IgD-negative memory B cell (primary cell): ENCODE data around the gene CD300LG. TPM values are rescaled to one million over a fixed set of nuclear protein-coding genes. Genes with fewer than 3 reads are reported as not detected.
A peak's percentile ranks its signal among the peaks of the same experiment; 100 is the strongest.
"Not testable (repeated sequence)": the region's sequence is repeated elsewhere in the genome, so short reads cannot be mapped to it uniquely, and the experiment has no call there.

Source experiments
- H3K27ac Mint-ChIP-seq, 3 donors: one replicate each; pipeline ENCODE4 v1.8.0; 2020 to 2022; ENCODE audit warnings: mild to moderate bottlenecking in 3 of 3, mixed read lengths in 3 of 3, moderate library complexity in 1 of 3
- H3K27me3 Mint-ChIP-seq: one replicate; pipeline ENCODE4 v1.8.0; 2021; ENCODE audit warnings: mixed read lengths
- H3K36me3 Mint-ChIP-seq: one replicate; pipeline ENCODE4 v1.8.0; 2020; ENCODE audit warnings: mild to moderate bottlenecking, mixed read lengths
- H3K4me1 Mint-ChIP-seq, 3 donors: one replicate each; pipeline ENCODE4 v1.8.0; 2020 to 2022; ENCODE audit warnings: mixed read lengths in 3 of 3, mild to moderate bottlenecking in 1 of 3
- H3K4me3 Mint-ChIP-seq, 4 donors: one replicate each; pipeline ENCODE4 v1.8.0; 2020 to 2022; ENCODE audit warnings: mild to moderate bottlenecking in 4 of 4, mixed read lengths in 4 of 4, moderate library complexity in 3 of 4
- H3K9me3 Mint-ChIP-seq, 3 donors: one replicate each; pipeline ENCODE4 v1.8.0; 2020 to 2021; ENCODE audit warnings: mixed read lengths in 3 of 3, mild to moderate bottlenecking in 1 of 3
- polyA plus RNA-seq: library from polyadenylated mRNA; unstranded; fragments of 300-500 nt; fragmentation: Illumina TruSeq; gene quantifications from one replicate; pipeline ENCODE4 v1.2.3, GENCODE V29; 2021

CD300LG gene, protein sequence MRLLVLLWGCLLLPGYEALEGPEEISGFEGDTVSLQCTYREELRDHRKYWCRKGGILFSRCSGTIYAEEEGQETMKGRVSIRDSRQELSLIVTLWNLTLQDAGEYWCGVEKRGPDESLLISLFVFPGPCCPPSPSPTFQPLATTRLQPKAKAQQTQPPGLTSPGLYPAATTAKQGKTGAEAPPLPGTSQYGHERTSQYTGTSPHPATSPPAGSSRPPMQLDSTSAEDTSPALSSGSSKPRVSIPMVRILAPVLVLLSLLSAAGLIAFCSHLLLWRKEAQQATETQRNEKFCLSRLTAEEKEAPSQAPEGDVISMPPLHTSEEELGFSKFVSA
- not detected for polyA plus RNA-seq

GRCh38 chr17:43846963-43847371, at the start of gene CD300LG:
TSS of gene CD300LG (plus strand) at chr17:43847176. CDS start at chr17:43847217, 41 bp downstream.
- H3K27ac Mint-ChIP-seq = no peak within 1 kb of the TSS
- H3K4me3 Mint-ChIP-seq = no peak within 1 kb of the TSS
- H3K4me1 Mint-ChIP-seq = peaks cover 0 to 2% (median 2%) of the 10 kb centered on the region in 3 donors
- H3K9me3 Mint-ChIP-seq = no peaks in the 10 kb centered on the region
- no peaks in the 10 kb centered on the region for H3K36me3 Mint-ChIP-seq
- H3K27me3 Mint-ChIP-seq = peaks cover 23% of the 10 kb centered on the region

DNA sequence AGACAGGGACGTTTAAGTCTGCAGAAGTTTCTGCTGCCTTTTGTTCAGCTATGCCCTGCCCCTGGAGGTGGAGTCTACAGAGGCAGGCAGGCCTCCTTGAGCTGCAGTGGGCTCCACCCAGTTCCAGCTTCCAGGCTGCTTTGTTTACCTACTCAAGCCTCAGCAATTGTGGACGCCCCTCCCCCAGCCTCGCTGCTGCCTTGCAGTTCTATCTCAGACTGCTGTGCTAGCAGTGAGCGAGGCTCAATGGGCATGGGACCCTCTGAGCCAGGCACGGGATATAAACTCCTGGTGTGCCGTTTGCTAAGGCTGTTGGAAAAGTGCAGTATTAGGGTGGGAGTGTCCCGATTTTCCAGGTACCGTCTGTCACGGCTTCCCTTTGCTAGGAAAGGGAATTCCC, 49.0 kb upstream of the CD300LG start:
- H3K27me3 Mint-ChIP-seq = peaks cover 24% of the 10 kb centered on the region
- not testable (repeated sequence) for H3K9me3 Mint-ChIP-seq, H3K36me3 Mint-ChIP-seq, H3K27ac Mint-ChIP-seq, H3K4me1 Mint-ChIP-seq, H3K4me3 Mint-ChIP-seq

DNA sequence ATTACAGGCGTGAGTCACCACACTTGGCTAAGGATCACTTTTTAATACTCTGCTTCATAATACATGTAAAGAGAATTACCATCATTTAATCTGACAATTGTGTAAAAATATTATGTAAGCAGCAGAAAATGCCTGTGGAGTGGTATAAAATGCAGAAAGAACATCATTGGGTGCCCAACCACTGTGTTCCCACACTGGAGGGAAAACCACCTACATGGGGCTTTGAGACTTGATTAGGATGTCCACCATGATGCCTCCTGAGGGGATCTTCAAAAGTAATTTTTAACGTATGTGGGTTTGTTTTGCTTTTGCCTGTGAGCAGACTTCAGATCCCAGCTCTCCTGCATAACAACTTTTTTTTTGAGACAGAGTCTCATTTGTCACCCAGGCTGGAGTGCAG, 47.9 kb upstream of the CD300LG start:
- no peaks in the 10 kb centered on the region for H3K36me3 Mint-ChIP-seq
- H3K4me1 Mint-ChIP-seq = no peaks in the 10 kb centered on the region
- no peak overlapping the region for H3K27ac Mint-ChIP-seq
- H3K9me3 Mint-ChIP-seq = peaks cover 0 to 2% (median 0%) of the 10 kb centered on the region in 3 donors
- H3K4me3 Mint-ChIP-seq = peak overlapping the region in 1 of 4 donors; percentile 33
- H3K27me3 Mint-ChIP-seq = peaks cover 30% of the 10 kb centered on the region

GRCh38 chr17:43800736-43801135, 46.2 kb upstream of the CD300LG start:
- peaks cover 25% of the 10 kb centered on the region for H3K27me3 Mint-ChIP-seq
- H3K4me3 Mint-ChIP-seq = no peak overlapping the region
- no peaks in the 10 kb centered on the region for H3K4me1 Mint-ChIP-seq
- no peaks in the 10 kb centered on the region for H3K36me3 Mint-ChIP-seq
- H3K27ac Mint-ChIP-seq = no peak overlapping the region
- H3K9me3 Mint-ChIP-seq = peaks cover 3 to 4% (median 4%) of the 10 kb centered on the region in 3 donors

GRCh38 chr17:43801844-43802243, 45.1 kb upstream of the CD300LG start:
- H3K9me3 Mint-ChIP-seq = peaks cover 2 to 4% (median 4%) of the 10 kb centered on the region in 3 donors
- H3K27ac Mint-ChIP-seq = no peak overlapping the region
- no peaks in the 10 kb centered on the region for H3K36me3 Mint-ChIP-seq
- H3K4me3 Mint-ChIP-seq = no peak overlapping the region
- no peaks in the 10 kb centered on the region for H3K4me1 Mint-ChIP-seq
- H3K27me3 Mint-ChIP-seq = peaks cover 21% of the 10 kb centered on the region

DNA sequence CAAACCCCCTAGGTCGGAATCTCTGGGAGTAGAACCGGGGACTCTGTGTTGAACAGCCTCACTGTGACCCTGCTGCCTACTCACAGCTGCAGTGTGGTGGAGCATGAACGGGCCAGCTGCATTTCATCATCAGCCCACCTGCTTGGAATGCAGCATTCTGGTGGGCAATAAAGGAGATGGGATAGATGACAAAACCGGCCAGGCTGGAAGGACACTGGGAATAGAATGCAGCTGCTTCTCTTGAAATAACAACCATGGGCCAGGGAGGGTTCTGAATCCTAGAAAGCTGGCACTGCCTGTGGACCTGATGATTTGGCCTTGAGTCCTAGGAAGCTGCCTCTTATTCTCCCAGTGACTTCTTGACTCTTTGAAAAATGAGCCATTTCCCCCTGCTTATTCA, 43.2 kb upstream of the CD300LG start:
- no peaks in the 10 kb centered on the region for H3K36me3 Mint-ChIP-seq
- H3K27ac Mint-ChIP-seq = no peak overlapping the region
- peaks cover 2 to 4% (median 4%) of the 10 kb centered on the region in 3 donors for H3K9me3 Mint-ChIP-seq
- no peaks in the 10 kb centered on the region for H3K4me1 Mint-ChIP-seq
- H3K27me3 Mint-ChIP-seq = peaks cover 16% of the 10 kb centered on the region
- no peak overlapping the region for H3K4me3 Mint-ChIP-seq

- Mint-ChIP-seq H3K36me3 (no peaks in the 10 kb centered on the region), H3K4me3 (no peak overlapping the region), H3K4me1 (no peaks in the 10 kb centered on the region), H3K27me3 (peaks cover 11% of the 10 kb centered on the region), H3K9me3 (peaks cover 2 to 4% (median 4%) of the 10 kb centered on the region in 3 donors), H3K27ac (no peak overlapping the region)
Measured at GRCh38 chr17:43805117-43805516, 41.9 kb upstream of the CD300LG start.

GRCh38 chr17:43808076-43808475, 38.9 kb upstream of the CD300LG start:
- Mint-ChIP-seq H3K36me3 (no peaks in the 10 kb centered on the region), H3K27me3 (peaks cover 15% of the 10 kb centered on the region), H3K27ac (peak overlapping the region in 1 of 3 donors; percentile 22)

GRCh38 chr17:43809121-43809520, 37.9 kb upstream of the CD300LG start:
- H3K27ac Mint-ChIP-seq = no peak overlapping the region
- no peak overlapping the region for H3K4me3 Mint-ChIP-seq
- H3K27me3 Mint-ChIP-seq = peaks cover 8% of the 10 kb centered on the region
- H3K4me1 Mint-ChIP-seq = no peaks in the 10 kb centered on the region
- H3K36me3 Mint-ChIP-seq = no peaks in the 10 kb centered on the region
- H3K9me3 Mint-ChIP-seq = peaks cover 2 to 4% (median 4%) of the 10 kb centered on the region in 3 donors

More at GRCh38 chr17:43808076-43808475, 38.9 kb upstream of the CD300LG start:
- H3K9me3 Mint-ChIP-seq = peaks cover 2 to 4% (median 4%) of the 10 kb centered on the region in 3 donors
- no peaks in the 10 kb centered on the region for H3K4me1 Mint-ChIP-seq
- no peak overlapping the region for H3K4me3 Mint-ChIP-seq

GRCh38 chr17:43810226-43810715, 36.7 kb upstream of the CD300LG start:
- no peaks in the 10 kb centered on the region for H3K4me1 Mint-ChIP-seq
- H3K27ac Mint-ChIP-seq = no peak overlapping the region
- H3K9me3 Mint-ChIP-seq = peaks cover 0 to under 1% (median under 1%) of the 10 kb centered on the region in 3 donors
- H3K27me3 Mint-ChIP-seq = peaks cover 8% of the 10 kb centered on the region
- H3K4me3 Mint-ChIP-seq = no peak overlapping the region
- H3K36me3 Mint-ChIP-seq = no peaks in the 10 kb centered on the region

DNA sequence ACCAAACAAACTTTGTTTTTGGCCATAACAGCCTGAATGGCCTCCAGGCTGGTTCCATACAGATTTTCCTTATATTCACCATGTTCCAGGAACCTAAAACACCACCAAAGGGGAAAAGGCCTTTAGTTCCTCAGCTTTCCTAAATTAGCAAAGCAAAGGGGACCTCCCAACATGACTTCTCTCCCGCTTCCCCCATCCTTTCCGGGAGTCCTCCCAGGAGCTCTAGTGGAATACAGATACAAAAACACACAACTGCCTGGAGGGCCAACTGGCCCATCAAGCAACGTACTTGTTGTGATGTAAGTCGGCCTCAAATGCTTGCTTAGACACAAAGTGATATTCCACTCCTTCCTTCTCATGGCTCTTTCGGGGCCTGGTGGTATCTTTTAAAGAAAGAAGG, 36.2 kb upstream of the CD300LG start:
- Mint-ChIP-seq H3K36me3 (no peaks in the 10 kb centered on the region), H3K4me1 (no peaks in the 10 kb centered on the region), H3K9me3 (no peaks in the 10 kb centered on the region), H3K27me3 (peaks cover 8% of the 10 kb centered on the region), H3K4me3 (no peak overlapping the region), H3K27ac (no peak overlapping the region)

DNA sequence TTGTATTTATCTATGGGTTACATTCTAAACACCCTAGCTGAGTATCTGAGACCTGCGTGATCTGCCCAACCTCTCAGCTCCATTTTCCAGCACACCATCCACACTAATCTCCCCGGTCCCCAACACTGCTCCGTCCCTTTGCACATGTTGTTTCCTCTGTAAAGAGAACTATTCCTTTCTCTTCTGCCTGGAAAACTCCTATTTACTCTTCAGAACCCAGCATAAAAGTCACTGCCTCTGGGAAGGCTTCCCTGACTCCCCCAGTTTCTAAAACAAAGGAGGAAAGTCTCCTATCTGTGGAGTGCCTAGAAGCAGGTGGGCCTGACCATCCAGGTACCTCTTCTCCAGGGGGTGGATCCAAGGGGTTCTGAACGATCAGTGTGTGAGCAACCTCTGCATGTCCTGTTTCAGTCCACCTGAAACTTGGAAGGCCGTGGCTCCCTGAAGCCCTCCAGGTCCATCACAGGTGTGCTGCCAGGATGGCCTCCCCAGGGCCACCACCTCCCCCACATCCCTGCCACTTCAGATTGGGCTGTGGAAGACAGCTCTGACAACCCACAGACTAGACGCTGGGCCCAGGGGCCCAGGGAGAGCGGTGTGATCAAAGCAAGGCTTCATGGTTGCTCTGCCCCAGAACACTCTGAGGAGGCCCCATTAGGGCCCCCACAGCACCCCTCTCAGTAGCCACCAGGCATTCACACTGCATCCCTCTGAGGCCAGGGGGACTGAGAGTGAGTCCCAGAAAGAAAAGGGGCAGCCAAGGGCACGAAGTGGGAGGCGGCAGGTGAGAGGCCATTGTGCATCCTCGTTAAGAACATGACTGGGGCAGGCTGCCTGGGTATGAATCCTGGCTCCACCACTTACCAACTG, 34.3 kb upstream of the CD300LG start:
- Mint-ChIP-seq H3K9me3 (no peaks in the 10 kb centered on the region), H3K4me1 (no peaks in the 10 kb centered on the region), H3K27me3 (peaks cover 8% of the 10 kb centered on the region), H3K4me3 (no peak overlapping the region), H3K36me3 (no peaks in the 10 kb centered on the region), H3K27ac (no peak overlapping the region)

DNA sequence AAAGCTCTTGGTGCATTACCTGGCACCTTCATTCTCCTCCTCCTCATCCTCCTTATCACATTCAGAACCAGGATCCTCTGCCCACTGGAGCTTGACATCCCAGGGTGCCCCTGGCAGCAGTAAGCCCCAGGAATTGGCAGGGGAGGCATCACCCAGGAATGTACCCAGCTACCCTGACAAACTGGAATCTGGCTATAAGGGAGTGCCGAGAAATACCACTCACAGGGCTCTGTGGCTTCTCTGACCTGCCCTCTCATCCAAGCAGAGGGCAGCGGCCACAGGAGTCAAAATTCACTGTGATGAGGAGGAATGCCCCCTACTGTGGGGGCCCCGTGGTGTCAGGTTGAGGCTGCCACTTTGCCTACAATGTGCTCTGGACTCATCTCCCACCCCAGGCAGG, 33.6 kb upstream of the CD300LG start:
- Mint-ChIP-seq H3K27me3 (peaks cover 8% of the 10 kb centered on the region), H3K36me3 (no peaks in the 10 kb centered on the region), H3K4me1 (no peaks in the 10 kb centered on the region), H3K27ac (no peak overlapping the region), H3K9me3 (no peaks in the 10 kb centered on the region), H3K4me3 (no peak overlapping the region)

- Mint-ChIP-seq H3K4me3 (no peak overlapping the region), H3K36me3 (no peaks in the 10 kb centered on the region), H3K9me3 (no peaks in the 10 kb centered on the region), H3K27me3 (peaks cover 8% of the 10 kb centered on the region), H3K27ac (no peak overlapping the region), H3K4me1 (no peaks in the 10 kb centered on the region)
Measured at GRCh38 chr17:43814026-43814425, 33.0 kb upstream of the CD300LG start.

- Mint-ChIP-seq H3K27me3 (peaks cover 5% of the 10 kb centered on the region), H3K4me1 (no peaks in the 10 kb centered on the region), H3K36me3 (no peaks in the 10 kb centered on the region), H3K4me3 (no peak overlapping the region), H3K27ac (no peak overlapping the region), H3K9me3 (no peaks in the 10 kb centered on the region)
Measured at GRCh38 chr17:43814714-43815113, 32.3 kb upstream of the CD300LG start.
